ENCODE measurements around the gene ADSS1.

The ADSS1 gene

DNA sequence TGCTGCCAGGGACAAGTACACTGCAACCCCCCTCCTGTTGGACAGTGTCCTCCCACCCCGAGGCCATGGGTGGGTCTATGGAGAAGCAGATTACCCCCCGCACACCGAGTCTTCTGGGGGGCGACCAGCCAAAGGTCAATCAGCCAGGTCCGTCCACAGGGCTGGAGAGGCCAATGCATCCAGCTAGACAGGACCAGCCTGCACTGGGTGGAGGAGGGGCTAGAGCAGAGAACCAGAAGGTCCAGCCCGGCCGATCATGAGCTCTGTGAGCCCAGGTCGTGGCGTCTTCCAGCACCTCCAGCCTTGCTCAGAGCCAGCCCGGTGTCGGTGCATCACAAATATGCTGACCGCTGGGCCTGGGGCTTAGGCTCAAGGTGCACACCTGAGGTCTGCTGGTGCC, 8.2 kb upstream of the ADSS1 start:
- Mint-ChIP-seq H3K9me3 (ENCODE audit: low read depth) (no peaks in the 10 kb centered on the region), H3K27ac (no peak overlapping the region), H3K36me3 (no peaks in the 10 kb centered on the region), H3K4me1 (ENCODE audit: low read depth) (no peaks in the 10 kb centered on the region), H3K4me3 (no peak overlapping the region), H3K27me3 (no peaks in the 10 kb centered on the region)

DNA sequence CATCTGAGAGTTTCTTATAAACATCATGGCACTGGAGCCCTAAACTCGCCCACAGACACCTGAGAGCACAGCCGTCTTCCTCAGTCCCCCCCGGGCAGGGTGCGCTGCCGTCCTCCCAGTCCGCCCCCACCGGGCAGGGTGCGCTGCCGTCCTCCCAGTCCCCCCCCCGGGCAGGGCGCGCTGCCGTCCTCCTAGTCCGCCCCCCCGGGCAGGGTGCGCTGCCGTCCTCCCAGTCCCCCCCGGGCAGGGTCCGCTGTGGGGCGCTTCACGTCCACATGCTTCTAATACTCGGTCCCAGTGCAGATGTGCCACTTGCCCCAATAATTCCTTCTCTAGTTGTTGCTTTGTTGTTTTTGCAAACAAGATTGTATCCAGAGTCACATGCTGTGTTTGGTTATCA, 6.9 kb upstream of the ADSS1 start:
- no peaks in the 10 kb centered on the region for H3K27me3 Mint-ChIP-seq
- H3K27ac Mint-ChIP-seq = no peak overlapping the region
- H3K4me3 Mint-ChIP-seq = no peak overlapping the region
- no peaks in the 10 kb centered on the region for H3K4me1 Mint-ChIP-seq (ENCODE audit: low read depth)
- H3K36me3 Mint-ChIP-seq = no peaks in the 10 kb centered on the region
- no peaks in the 10 kb centered on the region for H3K9me3 Mint-ChIP-seq (ENCODE audit: low read depth)

DNA sequence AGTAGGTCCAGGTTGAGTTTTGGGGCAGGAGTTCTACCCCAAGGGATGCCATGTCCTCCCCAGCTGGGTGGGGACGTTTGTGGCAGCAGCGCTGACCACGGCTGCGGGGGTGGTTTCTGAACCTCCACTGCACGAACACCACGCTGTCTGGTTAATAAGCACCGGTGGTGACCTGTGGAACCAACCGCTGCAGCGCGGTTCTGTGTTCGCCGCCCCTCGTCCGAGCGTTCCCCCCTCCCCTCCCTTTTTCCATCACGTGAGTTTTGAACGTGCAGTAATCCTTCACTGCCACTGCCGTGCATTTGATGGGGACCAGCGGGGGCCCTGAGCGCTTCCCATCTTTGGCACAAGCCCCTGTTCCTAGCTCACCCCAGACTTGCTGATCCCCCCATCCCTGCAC, 6.4 kb upstream of the ADSS1 start:
- no peaks in the 10 kb centered on the region for H3K27me3 Mint-ChIP-seq
- H3K27ac Mint-ChIP-seq = no peak overlapping the region
- H3K9me3 Mint-ChIP-seq (ENCODE audit: low read depth) = no peaks in the 10 kb centered on the region
- H3K4me3 Mint-ChIP-seq = no peak overlapping the region
- H3K4me1 Mint-ChIP-seq (ENCODE audit: low read depth) = no peaks in the 10 kb centered on the region
- no peaks in the 10 kb centered on the region for H3K36me3 Mint-ChIP-seq

DNA sequence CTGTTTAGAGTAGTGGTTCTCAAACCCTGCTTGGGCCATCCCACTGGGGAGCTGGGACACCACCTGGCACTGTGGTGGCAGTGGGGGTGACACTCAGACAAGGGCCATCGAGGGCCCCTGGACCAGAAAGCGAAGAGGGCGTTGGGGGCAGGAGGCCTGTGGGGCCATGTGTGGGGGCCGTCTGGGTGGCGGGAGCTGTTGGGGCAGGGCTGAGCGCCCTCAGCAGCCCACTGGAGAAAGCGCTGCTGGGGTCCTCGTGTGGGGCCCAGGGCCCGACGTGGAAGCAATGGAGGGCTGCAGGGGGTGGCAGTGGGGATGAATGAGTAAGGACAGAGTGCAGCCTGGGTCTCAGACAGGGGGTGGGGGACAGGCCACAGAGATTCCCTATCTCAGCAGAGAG, 5.9 kb upstream of the ADSS1 start:
- Mint-ChIP-seq H3K4me1 (ENCODE audit: low read depth) (no peaks in the 10 kb centered on the region), H3K27me3 (no peaks in the 10 kb centered on the region), H3K4me3 (no peak overlapping the region), H3K36me3 (no peaks in the 10 kb centered on the region), H3K27ac (no peak overlapping the region), H3K9me3 (ENCODE audit: low read depth) (no peaks in the 10 kb centered on the region)

DNA sequence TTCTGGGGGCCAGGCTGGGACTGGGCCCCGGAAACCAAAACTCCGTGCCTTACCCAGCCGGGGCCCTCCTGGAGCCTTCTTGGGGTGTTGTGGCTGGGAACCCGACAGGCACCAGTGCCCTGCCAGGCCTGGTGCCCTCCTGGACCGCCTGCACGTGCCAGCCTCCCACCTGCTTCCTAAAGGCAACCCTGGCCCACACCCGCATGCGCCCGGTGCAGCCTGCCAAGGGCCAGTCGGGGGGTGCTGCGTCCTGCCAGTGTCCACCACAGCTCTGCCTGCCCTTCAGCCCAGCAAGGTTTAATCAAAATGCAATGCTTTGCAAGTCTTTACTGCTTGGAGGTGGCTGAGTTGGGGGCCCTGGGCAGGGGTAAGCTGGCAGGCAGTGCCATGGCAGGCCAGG, 5.2 kb upstream of the ADSS1 start:
- Mint-ChIP-seq H3K27me3 (no peaks in the 10 kb centered on the region), H3K9me3 (ENCODE audit: low read depth) (no peaks in the 10 kb centered on the region), H3K27ac (no peak overlapping the region), H3K4me3 (no peak overlapping the region), H3K4me1 (ENCODE audit: low read depth) (no peaks in the 10 kb centered on the region), H3K36me3 (no peaks in the 10 kb centered on the region)

DNA sequence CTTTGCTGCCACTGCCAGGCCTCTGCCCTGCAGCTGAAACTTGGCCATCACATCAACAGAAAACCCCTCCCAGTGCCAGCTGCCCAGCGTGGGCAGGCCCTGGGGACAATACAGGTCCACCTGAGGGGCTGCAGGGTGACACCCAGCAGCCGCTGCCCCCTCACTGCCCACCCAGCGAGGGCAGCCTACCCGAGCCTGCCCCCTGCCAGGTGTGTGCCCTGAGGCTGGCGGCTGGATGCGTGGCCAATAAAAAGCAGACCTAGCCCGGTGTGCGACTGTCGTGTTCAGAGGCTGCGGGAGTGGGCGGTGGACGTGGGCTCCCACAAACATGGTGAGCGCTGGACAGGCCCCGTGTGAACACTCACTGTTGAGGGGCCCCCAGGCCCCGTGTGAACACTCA, 4.7 kb upstream of the ADSS1 start:
- H3K4me3 Mint-ChIP-seq = no peak overlapping the region
- H3K27me3 Mint-ChIP-seq = no peaks in the 10 kb centered on the region
- H3K36me3 Mint-ChIP-seq = no peaks in the 10 kb centered on the region
- H3K27ac Mint-ChIP-seq = no peak overlapping the region
- no peaks in the 10 kb centered on the region for H3K9me3 Mint-ChIP-seq (ENCODE audit: low read depth)
- no peaks in the 10 kb centered on the region for H3K4me1 Mint-ChIP-seq (ENCODE audit: low read depth)

DNA sequence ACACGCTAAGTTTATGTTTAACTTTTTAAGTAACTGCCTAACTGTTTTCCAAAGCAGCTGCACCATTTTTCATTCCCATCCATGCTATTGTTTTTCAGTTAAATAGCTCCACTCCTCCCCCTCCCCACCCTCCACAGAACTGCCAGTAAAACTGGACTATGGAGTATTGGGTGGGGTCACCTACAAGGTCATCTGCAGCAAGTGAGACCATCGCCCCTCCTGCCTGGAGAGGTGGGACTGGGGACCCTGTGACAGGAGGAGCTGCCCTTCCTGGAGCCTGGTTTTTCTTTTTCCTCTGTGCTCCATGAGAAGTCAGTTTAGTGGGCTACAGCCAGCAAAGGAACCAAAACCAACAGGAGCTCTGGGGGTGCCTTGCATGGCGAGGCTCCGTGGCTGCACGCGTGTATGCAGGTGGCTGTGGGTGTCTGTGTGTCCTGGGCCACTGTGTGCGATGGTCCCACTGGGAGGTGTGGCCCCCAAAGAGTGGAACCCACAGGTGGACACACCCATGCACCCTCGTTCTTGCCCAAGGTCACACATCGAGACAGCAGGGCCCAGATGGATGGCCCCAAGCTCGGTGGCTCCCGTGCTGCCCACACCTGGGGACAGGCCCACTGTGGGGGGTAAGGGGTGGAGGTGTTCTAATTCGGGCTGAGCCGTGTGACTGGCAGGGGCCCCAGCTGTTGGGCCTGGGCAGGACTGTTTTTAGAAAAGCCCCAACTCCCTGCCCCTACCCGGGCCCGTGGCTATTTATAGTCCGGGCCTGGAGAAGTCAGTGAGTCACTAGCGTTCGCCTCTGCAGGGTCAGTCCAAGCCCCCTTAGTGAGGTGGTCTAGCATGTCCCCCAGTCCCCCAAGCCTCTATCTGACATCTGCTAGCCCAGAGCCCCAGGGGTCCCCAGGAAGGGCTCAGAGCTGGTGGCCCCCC, 2.3 kb upstream of the ADSS1 start:
- H3K27me3 Mint-ChIP-seq = no peaks in the 10 kb centered on the region
- no peak overlapping the region for H3K27ac Mint-ChIP-seq
- no peaks in the 10 kb centered on the region for H3K4me1 Mint-ChIP-seq (ENCODE audit: low read depth)
- H3K36me3 Mint-ChIP-seq = no peaks in the 10 kb centered on the region
- H3K9me3 Mint-ChIP-seq (ENCODE audit: low read depth) = no peaks in the 10 kb centered on the region
- H3K4me3 Mint-ChIP-seq = no peak overlapping the region

DNA sequence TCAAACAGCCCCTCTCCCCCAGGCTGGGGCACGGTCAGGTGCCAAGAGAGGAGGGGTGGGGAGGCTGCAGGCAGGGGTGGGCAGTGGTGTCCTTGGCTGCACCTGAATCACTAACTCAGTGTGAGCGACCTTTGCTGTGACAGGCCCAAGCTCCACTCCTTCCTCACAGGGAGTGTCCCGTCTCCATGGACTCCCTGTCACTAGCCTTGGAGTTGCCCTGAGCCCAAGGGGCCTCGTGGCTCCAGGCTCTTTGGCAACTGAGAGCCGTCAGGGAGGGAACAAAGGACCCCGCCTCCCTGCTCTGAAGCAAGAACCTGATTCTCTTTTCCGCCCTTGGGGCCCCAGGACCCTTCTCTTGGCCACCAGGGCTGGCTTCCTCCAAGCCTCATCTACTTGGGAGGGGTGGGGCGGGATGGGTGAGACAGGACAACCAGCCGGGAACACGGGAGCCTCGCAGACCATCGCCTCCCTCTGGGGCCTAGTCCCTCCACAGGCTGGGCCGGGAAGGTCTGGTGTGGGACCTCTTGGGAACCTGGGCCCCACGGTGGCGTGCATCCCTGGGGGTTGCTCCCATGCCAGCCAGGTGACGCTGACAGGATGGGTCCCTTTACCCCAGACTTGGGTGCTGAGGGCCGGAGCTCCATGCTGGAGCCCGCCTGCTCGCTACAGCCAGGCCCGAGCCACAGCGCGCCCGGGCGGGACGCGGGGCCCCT, 935 bp upstream of the ADSS1 start:
- Mint-ChIP-seq H3K36me3 (no peaks in the 10 kb centered on the region), H3K4me3 (no peak overlapping the region)

DNA sequence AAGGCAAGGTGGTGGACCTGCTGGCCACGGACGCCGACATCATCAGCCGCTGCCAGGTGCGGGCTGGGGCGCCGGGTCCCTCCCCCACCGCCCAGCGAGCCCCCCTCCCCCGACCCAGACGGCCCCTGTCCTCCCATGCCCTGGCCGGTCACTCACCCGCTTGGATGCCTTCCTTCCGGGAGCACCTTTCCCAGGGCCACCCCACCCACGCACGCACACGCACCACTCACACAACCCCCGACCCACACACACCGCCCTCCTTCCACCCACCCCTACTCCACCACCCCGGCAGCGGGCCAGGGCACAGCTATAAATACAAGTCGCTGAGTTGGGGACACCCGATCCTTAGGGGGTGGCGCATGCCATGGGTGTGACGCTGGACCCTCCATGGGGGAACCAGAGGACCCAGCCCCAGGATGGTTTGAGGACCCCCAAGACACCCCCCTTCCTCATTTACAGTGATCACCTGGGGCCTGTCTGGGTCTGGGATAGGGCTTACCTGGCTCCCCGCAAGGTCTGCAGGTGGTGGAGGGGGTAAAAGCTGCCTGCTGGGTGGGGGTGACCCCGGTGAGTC, 465 bp downstream of the ADSS1 start:
- Mint-ChIP-seq H3K36me3 (no peaks in the 10 kb centered on the region), H3K27me3 (no peaks in the 10 kb centered on the region), H3K4me1 (ENCODE audit: low read depth) (no peaks in the 10 kb centered on the region), H3K27ac (no peak overlapping the region), H3K9me3 (ENCODE audit: low read depth) (no peaks in the 10 kb centered on the region), H3K4me3 (peak overlapping the region; percentile 56)

More for the DNA sequence above, 935 bp upstream of the ADSS1 start:
- Mint-ChIP-seq H3K9me3 (ENCODE audit: low read depth) (no peaks in the 10 kb centered on the region), H3K27ac (no peak overlapping the region), H3K27me3 (no peaks in the 10 kb centered on the region), H3K4me1 (ENCODE audit: low read depth) (no peaks in the 10 kb centered on the region)

DNA sequence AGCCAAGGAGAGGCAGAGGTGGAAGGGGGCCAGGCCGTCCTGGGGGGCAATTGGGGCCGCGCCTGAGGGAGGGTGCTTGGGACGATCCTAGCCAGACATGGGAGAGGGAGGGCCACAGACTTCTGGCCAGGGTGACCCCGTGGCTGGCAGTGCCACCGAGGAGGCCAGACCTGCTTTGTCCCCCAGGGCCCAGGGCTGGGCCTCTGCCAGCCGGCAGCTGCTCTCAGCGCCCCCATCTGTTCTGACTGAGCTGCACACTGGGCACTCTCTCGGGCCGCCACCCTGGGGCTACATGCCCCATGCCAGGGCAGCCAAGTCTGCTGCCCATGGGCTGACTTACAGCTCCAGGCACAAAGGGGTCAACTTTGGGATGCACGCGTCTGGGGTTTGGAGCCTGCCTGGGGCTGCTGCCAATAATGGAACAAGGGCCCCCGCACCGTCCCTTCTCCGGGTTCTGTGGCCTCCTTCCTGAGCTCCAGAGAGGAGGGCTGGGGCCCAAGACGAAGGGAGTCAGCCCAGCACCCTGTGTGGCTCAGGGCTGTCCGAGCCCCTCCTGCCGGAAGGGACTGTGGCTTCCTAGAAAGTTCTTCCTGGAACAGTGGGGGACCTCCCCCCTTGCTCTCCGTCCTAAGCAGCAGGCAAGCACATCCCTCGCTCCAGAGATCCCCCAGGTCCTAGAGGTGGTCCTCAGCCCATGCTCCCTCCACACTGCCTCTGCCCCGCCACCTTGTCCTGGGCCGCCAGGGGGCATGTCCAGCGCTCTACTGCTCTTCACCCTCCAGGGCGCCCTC, 1.1 kb downstream of the ADSS1 start:
- H3K27me3 Mint-ChIP-seq = no peaks in the 10 kb centered on the region
- no peak overlapping the region for H3K27ac Mint-ChIP-seq
- no peaks in the 10 kb centered on the region for H3K9me3 Mint-ChIP-seq (ENCODE audit: low read depth)
- no peaks in the 10 kb centered on the region for H3K4me1 Mint-ChIP-seq (ENCODE audit: low read depth)
- H3K36me3 Mint-ChIP-seq = no peaks in the 10 kb centered on the region
- peak overlapping the region; percentile 56 for H3K4me3 Mint-ChIP-seq

DNA sequence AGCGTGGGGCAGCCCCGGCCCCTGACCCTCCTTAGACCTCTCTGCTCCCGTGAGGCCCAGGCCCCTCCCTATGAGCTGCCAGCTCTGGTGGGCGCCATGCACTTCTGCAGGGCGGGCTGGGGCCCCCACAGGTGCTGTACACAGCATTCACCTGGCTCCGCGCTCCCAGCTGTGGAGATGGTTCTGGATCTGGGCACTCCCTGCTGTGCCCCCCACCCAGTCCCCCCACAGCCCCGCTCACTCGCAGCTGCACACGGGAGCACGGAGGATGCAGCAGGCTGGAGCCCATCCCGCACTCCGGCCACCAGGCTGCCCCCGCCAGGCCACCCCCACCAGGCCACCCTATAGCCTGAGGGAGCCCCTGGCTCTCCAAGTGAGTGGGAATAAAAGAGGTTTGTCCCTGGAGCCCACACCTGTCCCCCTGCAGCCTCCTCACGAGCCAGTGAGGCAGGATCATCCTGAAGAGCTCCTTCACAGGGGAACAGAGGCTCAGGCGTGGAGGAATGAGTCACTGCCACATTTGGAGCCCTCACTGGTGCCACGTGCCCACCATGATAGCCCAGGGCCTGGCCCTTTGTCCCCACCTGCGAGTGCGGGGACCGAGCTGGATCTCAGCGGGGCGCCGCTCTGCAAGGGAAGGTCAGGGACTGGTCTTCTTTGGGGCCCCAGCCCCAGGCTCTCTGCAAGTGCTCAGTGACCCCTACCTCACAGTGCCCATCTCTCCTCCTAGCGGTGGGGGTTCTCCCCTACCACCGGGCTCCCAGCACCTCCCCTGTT, 1.9 kb downstream of the ADSS1 start:
- H3K27me3 Mint-ChIP-seq = no peaks in the 10 kb centered on the region

DNA sequence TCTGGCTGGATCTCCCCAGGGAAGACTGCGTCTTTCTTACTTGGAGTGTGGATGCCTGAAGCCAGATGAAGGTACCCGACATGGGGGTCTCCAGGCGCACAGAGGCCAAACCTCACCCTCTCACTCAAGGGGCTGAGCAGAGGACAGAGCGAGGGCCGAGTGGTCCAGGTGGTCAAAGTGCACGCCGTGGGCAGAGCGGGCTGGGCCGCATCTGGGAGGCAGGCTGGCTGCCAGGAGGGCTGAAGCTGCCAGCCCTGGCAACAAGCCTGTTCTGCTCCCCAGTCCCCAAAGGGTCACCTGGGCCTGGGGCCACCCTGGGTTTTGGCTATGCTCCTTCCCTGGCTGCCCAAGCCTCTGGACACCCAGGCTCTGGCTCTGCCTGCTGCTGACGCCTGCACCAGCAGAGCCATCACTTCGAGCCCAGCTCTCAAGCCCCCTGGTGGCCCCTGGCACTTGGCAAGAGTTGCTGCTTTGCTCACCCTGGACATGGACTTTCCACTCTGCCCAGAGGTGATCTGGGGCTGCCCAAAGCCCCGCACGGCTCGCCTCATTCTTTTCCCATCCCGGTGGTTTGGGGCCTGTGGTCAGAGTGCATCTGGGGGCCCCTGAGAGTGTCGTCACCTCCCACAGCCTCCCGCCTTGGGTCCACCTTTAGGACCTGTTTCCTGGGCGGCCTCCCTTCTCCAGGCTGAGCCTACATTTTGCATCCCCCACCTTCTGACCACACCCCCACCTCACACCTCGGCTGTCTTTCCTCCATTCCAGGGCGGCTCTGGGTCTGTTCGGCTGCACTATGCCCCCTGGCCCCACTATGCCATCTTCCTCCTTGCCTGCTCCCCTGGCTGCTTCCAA, 2.8 kb downstream of the ADSS1 start:
- H3K4me3 Mint-ChIP-seq = no peak overlapping the region
- H3K9me3 Mint-ChIP-seq (ENCODE audit: low read depth) = no peaks in the 10 kb centered on the region
- H3K4me1 Mint-ChIP-seq (ENCODE audit: low read depth) = no peaks in the 10 kb centered on the region
- H3K27me3 Mint-ChIP-seq = no peaks in the 10 kb centered on the region
- H3K36me3 Mint-ChIP-seq = no peaks in the 10 kb centered on the region
- H3K27ac Mint-ChIP-seq = no peak overlapping the region

More for the DNA sequence above, 1.9 kb downstream of the ADSS1 start:
- Mint-ChIP-seq H3K27ac (no peak overlapping the region), H3K4me1 (ENCODE audit: low read depth) (no peaks in the 10 kb centered on the region), H3K36me3 (no peaks in the 10 kb centered on the region), H3K4me3 (peak overlapping the region; percentile 53), H3K9me3 (ENCODE audit: low read depth) (no peaks in the 10 kb centered on the region)

DNA sequence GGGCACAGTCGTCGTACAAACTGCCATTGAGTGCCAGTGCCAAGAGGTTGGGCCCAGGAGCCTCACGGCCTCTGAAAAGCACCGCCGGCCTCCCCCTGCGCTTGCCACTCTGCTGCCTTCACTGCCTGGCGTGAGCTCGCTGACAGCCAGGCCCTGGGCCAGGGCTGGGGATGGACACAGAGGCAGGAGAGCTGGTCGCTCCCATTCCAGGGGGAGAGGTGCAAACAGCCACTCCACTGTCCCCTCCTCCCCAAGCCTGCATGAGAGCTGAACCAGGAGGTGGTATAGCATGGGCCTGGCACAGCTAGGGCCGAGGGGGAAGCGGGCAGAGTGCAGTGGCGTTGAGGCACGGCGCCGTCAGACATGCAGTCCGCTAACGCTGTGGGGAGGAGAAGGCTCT, 4.6 kb downstream of the ADSS1 start:
- Mint-ChIP-seq H3K9me3 (ENCODE audit: low read depth) (no peaks in the 10 kb centered on the region), H3K27ac (no peak overlapping the region), H3K27me3 (no peaks in the 10 kb centered on the region), H3K4me1 (ENCODE audit: low read depth) (no peaks in the 10 kb centered on the region), H3K4me3 (no peak overlapping the region), H3K36me3 (no peaks in the 10 kb centered on the region)
